Pancreas (tissue), 10 donors: ENCODE results near the gene MCAT. TPM values are rescaled to one million over a fixed set of nuclear protein-coding genes. Genes with fewer than 3 reads are reported as not detected.

Source experiments
- ATAC-seq, 4 donors: fragments of 200-7000 bp; cut with Tn5 transposase; one replicate each; pipeline versions ENCODE4 v1.8.0 to v1.9.1; 2020; ENCODE audit warnings: mild to moderate bottlenecking in 4 of 4, moderate library complexity in 4 of 4
- DNase-seq, 6 donors: peaks; one replicate each; pipeline ENCODE4 v3.0.0-alpha.2; 2020
- FAIRE-seq: peaks from 2 replicates; lab custom pipeline; 2012; peaks lifted over from hg19 to GRCh38; lab: Jason Lieb, UNC
- H3K27ac ChIP-seq, 4 donors: fragments of 200-600 bp; sonication (generic); 1 replicate in 3 of 4; 2 replicates in 1 of 4; pipeline versions ENCODE4 v1.5.0 to v1.8.0; 2020
- H3K27me3 ChIP-seq, 4 donors: fragments of 200-600 bp; one replicate each; pipeline ENCODE4 v1.8.0; 2021
- H3K36me3 ChIP-seq, 3 donors: fragments of 200-600 bp; sonication (generic) in 1 of 3; one replicate each; pipeline versions ENCODE4 v1.5.0 to v1.8.0; 2020 to 2021
- H3K4me1 ChIP-seq, 3 donors: fragments of 200-600 bp; one replicate each; pipeline ENCODE4 v1.8.0; 2021
- H3K4me3 ChIP-seq, 4 donors: fragments of 200-600 bp; sonication (generic) in 2 of 4; one replicate each; pipeline versions ENCODE4 v1.5.0 to v1.8.0; 2020 to 2021
- H3K9me3 ChIP-seq, 4 donors: fragments of 200-600 bp; one replicate each; pipeline ENCODE4 v1.8.0; 2021
- CTCF ChIP-seq, 4 donors: fragments of 200-600 bp; sonication (generic) in 3 of 4; IDR thresholded peaks; one replicate each; pipeline versions ENCODE4 v1.5.0 to v1.8.0; 2021; ENCODE audit warnings: antibody characterized with exemption in 4 of 4
- WGBS, 2 donors: extraction: QIAGEN DNeasy Blood & Tissue Kit; methylation state at CpG; one replicate each; pipeline ENCODE4 v1.1.7; 2013; 5-methylcytosine and 5-hydroxymethylcytosine counted together
- intact Hi-C, 3 donors: fragments of 100-400 bp; cut with DNase I; formaldehyde crosslinking; loops; one replicate each; pipeline versions ENCODE4 v1.11.1 to v1.14.2; 2022
- polyA plus RNA-seq, 2 donors: library from polyadenylated mRNA; stranded (reverse); fragments of 200-250 nt; gene quantifications; one replicate each; pipeline ENCODE4 v1.2.3, GENCODE V29; 2013
- total RNA-seq, 6 donors: library from RNA; stranded (reverse); fragmentation: NEBNext Ultra II Directional in 4 of 6; extraction: Animal tissue kit (Norgen Biotek cat#: 25700) in 4 of 6; gene quantifications; one replicate each; pipeline versions ENCODE4 v1.2.1 to v1.2.4, GENCODE V29; 2021 to 2023
- donor health status: healthy with polysubstance abuse.
- donor health status: DM: no; HTN: no; CAD: no; lungs with moderate emphysema.
- donor health status: DM: no; HTN: no; CAD: no.
- donor health status: control.
- donor health status: control.
- donor health status: Bipolar disorder and iron deficiency.
- donor health status: DM: yes; HTN: yes; CAD: no.
- donor health status: DM: no; HTN: no; CAD: no.
- donor health status: DM: no; HTN: no; CAD: no.
- donor health status: DM: yes; HTN: yes; CAD: no.

MCAT gene
- total and polyA plus RNA-seq, 8 donors: 7.0 to 14.1 (median 10.7) TPM

GRCh38 chr22:43160497-43161126 lies 17.4 kb upstream of the MCAT start:
- H3K4me3 ChIP-seq: no peak overlapping the region
- WGBS, 2 donors: 95% methylated on average over 8 of the region's 8 CpGs
- FAIRE-seq: no peak
- no peaks in the 10 kb centered on the region for H3K27me3 ChIP-seq
- intact Hi-C loops: no loop called here
- no peak overlapping the region for H3K27ac ChIP-seq
- no peak for ATAC-seq
- no peak for TF ChIP-seq CTCF (IDR thresholded peaks at IDR 0.05)
- no peaks in the 10 kb centered on the region for H3K36me3 ChIP-seq
- H3K4me1 ChIP-seq: no peaks in the 10 kb centered on the region
- DNase-seq: no peak
- H3K9me3 ChIP-seq: no peaks in the 10 kb centered on the region

DNA sequence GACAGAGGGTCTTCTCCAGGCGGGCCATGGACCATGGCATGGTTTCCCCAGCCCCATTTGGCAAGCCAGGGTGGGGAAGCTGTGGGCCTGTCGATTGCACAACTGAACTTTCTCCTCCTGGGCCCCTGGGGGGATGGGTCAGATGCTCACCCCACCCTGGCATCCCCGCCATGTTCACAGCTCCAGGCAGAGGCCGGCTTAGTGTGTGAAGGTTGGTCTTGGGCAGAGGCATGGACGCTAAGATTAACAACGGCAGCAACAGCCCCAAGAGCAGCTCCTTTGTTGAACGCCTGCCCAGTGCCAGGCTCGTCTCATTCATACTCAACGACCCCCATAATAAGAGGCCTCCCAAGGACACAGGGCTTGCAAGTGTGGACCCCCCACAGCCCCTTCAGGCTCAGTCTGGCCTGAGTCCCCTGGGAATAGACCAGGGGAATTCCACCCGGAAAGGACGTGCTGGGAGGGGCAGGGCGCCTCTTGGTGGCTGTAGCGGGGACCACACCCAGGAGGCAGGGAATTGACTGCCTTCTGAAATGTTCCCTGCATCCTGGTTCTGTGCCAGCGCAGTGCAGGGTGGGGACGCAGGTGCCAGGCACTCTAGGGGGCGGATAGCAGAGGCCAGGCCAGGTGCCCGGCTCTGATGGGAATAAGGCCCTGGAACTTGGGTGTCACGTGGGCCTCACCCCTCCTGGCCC lies 16.4 kb upstream of the MCAT start:
- WGBS, 2 donors: 57 to 59% methylated on average over 17 to 18 of the region's 18 CpGs
- Histone ChIP-seq H3K27ac (peak overlapping the region in 1 of 4 donors; percentile 36), H3K36me3 (no peaks in the 10 kb centered on the region), H3K4me1 (no peaks in the 10 kb centered on the region), H3K4me3 (no peak overlapping the region), H3K9me3 (no peaks in the 10 kb centered on the region), H3K27me3 (no peaks in the 10 kb centered on the region)
- peak in 2 of 4 donors; percentile 8 to 14 for TF ChIP-seq CTCF (IDR thresholded peaks at IDR 0.05)
- FAIRE-seq: no peak
- DNase-seq: peak in 4 of 6 donors; percentile 31 to 68 (median 60)
- peak; percentile 18 to 63 (median 50) for ATAC-seq
- intact Hi-C loops: no loop called here

- H3K27me3 ChIP-seq: no peaks in the 10 kb centered on the region
- ATAC-seq: no peak
- DNase-seq: peak in 1 of 6 donors; percentile 67
- whole genome bisulfite sequencing, 2 donors: 89 to 90% methylated on average over 22 to 24 of the region's 24 CpGs
- no peak overlapping the region for H3K4me3 ChIP-seq
- no peaks in the 10 kb centered on the region for H3K36me3 ChIP-seq
- no peaks in the 10 kb centered on the region for H3K9me3 ChIP-seq
- peak overlapping the region in 1 of 4 donors; percentile 36 for H3K27ac ChIP-seq
- no peak for FAIRE-seq
- intact Hi-C loops: no loop called here
- H3K4me1 ChIP-seq: no peaks in the 10 kb centered on the region
- no peak for TF ChIP-seq CTCF (IDR thresholded peaks at IDR 0.05)
Observed at GRCh38 chr22:43158778-43159483, 15.7 kb upstream of the MCAT start.

DNA sequence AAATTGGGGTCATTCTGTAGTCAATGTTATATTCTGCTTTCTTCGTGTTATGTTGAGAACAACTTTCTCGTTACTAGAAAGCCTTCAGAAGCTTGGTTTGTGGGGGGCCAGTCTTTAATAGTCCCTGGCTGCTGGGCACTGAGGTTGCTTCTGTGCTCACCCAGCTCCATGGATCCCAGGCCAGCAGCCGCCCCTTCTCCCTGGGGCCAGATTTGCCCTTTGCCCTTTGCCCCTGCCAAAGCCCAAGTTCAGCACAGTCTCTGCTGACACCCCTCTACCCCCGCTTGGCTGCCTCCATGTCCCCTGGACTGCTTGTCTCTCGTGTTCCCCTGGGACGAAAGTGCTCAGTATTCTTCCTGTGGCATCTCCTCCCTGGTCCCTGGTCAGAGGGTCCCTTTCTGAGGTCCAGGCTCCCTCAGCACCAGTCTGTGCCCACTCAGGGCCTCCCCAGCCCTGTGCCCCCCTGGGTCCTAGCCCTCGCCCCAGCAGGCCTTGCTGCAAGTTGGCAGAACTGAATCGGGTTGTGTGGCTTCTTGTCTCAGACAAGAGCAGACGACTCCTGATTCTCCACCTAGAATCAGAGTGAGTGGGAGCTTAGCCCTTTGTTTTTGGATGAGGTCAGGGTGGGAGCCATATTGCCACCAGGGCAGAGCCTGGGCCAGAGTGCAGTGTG lies 14.8 kb upstream of the MCAT start:
- intact Hi-C loops: no loop called here
- no peak for TF ChIP-seq CTCF (IDR thresholded peaks at IDR 0.05)
- Histone ChIP-seq H3K27me3 (no peaks in the 10 kb centered on the region), H3K4me1 (no peaks in the 10 kb centered on the region), H3K27ac (no peak overlapping the region), H3K36me3 (no peaks in the 10 kb centered on the region), H3K9me3 (no peaks in the 10 kb centered on the region), H3K4me3 (no peak overlapping the region)
- 75 to 80% methylated on average over 9 of the region's 9 CpGs for WGBS, 2 donors
- no peak for FAIRE-seq
- ATAC-seq: no peak
- DNase-seq: no peak
